VCaP (cell line): ENCODE data around the gene SLC47A2.
"Not testable (repeated sequence)": the region's sequence is repeated elsewhere in the genome, so short reads cannot be mapped to it uniquely, and the experiment has no call there.

Source experiments
- H3K27ac ChIP-seq: fragments of 450-650 bp; 2 replicates; pipeline ENCODE4 v1.5.1; 2017
- TF ChIP-seq, protein P1 (sequence below): fragments of 450-650 bp; conservative IDR thresholded peaks from 2 replicates; pipeline ENCODE4 v1.5.1; 2017; ENCODE audit warnings: mild to moderate bottlenecking, moderate library complexity

The SLC47A2 gene

GRCh38 chr17:19676896-19677295 is 39.5 kb downstream of the SLC47A2 start:
- TF ChIP-seq, protein P1, sequence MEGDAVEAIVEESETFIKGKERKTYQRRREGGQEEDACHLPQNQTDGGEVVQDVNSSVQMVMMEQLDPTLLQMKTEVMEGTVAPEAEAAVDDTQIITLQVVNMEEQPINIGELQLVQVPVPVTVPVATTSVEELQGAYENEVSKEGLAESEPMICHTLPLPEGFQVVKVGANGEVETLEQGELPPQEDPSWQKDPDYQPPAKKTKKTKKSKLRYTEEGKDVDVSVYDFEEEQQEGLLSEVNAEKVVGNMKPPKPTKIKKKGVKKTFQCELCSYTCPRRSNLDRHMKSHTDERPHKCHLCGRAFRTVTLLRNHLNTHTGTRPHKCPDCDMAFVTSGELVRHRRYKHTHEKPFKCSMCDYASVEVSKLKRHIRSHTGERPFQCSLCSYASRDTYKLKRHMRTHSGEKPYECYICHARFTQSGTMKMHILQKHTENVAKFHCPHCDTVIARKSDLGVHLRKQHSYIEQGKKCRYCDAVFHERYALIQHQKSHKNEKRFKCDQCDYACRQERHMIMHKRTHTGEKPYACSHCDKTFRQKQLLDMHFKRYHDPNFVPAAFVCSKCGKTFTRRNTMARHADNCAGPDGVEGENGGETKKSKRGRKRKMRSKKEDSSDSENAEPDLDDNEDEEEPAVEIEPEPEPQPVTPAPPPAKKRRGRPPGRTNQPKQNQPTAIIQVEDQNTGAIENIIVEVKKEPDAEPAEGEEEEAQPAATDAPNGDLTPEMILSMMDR = no peak
- H3K27ac ChIP-seq = no peak overlapping the region

DNA sequence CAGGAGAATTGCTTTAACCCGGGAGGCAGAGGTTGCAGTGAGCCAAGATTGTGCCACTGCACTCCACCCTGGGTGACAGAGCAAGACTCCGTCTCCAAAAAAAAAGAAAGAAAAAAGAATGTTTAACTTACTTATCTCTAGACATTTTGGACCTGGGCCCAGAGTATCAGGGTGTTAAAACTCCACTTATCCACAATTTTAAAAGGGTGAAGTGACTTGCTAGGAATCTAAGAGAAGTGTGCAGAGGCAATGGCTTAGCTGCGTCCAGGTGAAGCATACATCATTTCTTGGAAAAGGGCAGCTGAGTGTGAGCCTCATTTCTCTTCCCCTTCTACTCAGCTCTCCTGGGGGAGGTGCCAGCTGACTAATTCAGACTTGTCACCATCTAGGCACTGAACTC is 42.8 kb downstream of the SLC47A2 start:
- TF ChIP-seq, protein P1 = no peak
- no peak overlapping the region for H3K27ac ChIP-seq

DNA sequence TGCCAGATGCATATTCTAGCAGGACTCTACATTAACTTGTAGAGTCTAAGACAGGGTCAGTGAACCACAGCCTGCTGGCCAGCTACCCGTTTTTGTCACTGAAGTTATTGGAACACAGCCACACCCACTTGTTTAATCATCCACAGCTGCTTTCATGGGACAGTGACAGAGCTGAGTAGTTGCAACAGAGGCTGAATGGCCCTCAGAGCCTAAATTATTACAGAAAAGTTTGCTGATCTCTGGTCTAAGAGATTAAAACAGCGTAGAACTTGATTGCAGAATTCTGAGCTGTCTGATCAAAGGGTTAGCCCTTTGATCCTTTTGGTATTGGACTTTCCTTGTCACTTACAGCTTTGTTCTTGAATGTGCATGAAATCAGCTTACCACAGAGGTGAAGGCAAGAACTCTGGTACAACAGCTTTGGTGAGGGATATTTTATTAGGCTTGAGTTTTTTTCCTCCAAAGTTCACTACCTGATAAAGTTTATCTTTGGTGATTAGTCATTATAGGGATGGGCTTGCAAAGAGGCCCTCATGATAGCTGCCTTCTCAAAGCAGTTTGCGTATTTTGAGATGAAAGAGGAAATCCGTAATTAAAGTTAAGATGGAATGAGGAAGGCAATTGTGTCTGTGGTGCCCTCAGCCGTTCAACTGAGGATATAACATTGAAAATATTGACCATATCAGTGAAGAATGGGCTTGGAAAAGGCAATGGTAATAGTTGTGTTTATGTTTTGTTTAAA is 44.2 kb downstream of the SLC47A2 start:
- TF ChIP-seq, protein P1 = peak; percentile 68
- peak overlapping the region; percentile 31; the same call in 1 of the 2 replicates for H3K27ac ChIP-seq

DNA sequence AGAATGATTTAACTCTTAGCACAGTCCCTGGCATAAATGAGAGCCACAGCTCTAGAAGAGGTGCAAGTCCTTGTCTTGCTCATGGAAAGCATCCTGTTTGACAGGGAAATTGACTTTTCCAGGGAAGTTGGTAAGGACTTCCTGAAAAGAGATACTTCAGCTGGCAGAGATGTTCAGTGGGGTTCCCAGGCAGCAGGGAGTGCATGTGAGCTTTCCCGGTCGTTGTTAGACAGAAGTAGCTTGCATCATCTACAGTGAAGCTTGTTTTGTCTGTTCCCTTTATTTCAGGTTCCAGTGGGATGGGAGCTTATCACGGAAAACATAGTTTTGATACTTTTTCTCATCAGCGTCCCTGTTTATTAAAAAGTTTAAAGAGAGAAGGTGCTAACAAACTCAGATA is 45.0 kb downstream of the SLC47A2 start:
- TF ChIP-seq, protein P1 = no peak
- peak overlapping the region; percentile 31; the same call in 1 of the 2 replicates for H3K27ac ChIP-seq

- TF ChIP-seq, protein P1 = no peak
- peak overlapping the region; percentile 31; the same call in 1 of the 2 replicates for H3K27ac ChIP-seq
Measured at GRCh38 chr17:19670908-19671307, 45.5 kb downstream of the SLC47A2 start.

DNA sequence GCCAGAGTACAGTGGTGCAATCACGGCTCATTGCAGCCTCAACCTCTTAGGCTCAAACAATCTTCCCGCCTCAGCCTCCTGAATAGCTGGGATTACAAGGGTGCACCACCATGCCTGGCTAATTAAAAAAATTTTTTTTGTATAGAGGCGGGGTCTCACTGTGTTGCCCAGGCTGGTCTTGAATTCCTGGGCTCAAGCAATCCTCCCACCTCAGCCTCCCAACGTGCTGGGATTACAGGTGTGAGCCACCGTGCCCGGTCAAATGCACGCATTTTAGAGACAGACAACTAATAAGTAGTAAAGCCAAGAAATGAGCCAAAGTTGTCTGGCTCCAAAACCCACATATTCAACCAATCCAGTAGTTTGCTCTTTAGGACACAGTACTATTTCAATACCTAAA is 46.7 kb downstream of the SLC47A2 start:
- not testable (repeated sequence) for H3K27ac ChIP-seq

DNA sequence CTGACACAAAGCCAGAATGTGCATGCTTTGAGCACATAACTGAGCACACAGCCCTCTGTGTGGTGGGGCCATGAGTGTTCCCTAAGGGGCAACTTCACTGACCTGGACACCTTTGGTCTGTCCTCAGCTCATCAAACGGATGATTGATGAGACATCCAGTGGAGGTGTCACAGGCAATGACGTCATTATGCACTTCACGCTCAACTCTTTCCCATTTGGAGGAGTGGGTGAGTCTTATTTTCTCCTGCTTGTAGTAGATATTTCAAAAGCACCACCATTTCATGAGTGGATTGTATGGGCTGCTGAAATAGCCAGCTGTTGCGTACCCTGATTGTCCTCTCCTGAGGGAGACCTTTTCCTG is 51.6 kb downstream of the SLC47A2 start:
- TF ChIP-seq, protein P1 = no peak
- no peak overlapping the region for H3K27ac ChIP-seq

- no peak overlapping the region for H3K27ac ChIP-seq
- TF ChIP-seq, protein P1 = no peak
Measured at GRCh38 chr17:19664136-19664820, 52.1 kb downstream of the SLC47A2 start.
